ENCODE measurements around the gene CPT1B. TPM values are rescaled to one million over a fixed set of nuclear protein-coding genes. Genes with fewer than 3 reads are reported as not detected.
A peak's percentile ranks its signal among the peaks of the same experiment; 100 is the strongest.

The CPT1B gene
- total and polyA plus RNA-seq, 2 donors (not counting 3 experiments of a cell fraction or from before 2014, with no cell fraction given): 7.1 TPM

- FAIRE-seq (no peak), DNase-seq (ENCODE audit: low read depth, low spot score) (no peak)
- no peak overlapping the region for H3K4me2 ChIP-seq (ENCODE audit: insufficient read depth, low read length)
- H2AFZ ChIP-seq (ENCODE audit: low read depth, low read length): no peak overlapping the region
- no peak overlapping the region for H3K9ac ChIP-seq (replicated peaks; ENCODE audit: extremely low read depth, insufficient read depth, low read length)
- no peaks in the 10 kb centered on the region for H3K36me3 ChIP-seq (ENCODE audit: control insufficient read depth in 2 of 2, extremely low read depth in 1 of 2, insufficient read depth in 2 of 2, low read length in 2 of 2)
- H3K9me3 ChIP-seq (replicated peaks; ENCODE audit: control insufficient read depth, insufficient read depth, low read length): no peaks in the 10 kb centered on the region
- TF ChIP-seq FOS (IDR thresholded peaks at IDR 0.05; ENCODE audit: borderline replicate concordance, insufficient read depth, low read length) (no peak), EZH2 (IDR thresholded peaks at IDR 0.05; ENCODE audit: borderline replicate concordance, low read depth, low read length, severe bottlenecking) (peak; percentile 78), JUN (IDR thresholded peaks at IDR 0.05; ENCODE audit: borderline replicate concordance, insufficient read depth, insufficient read length, low read depth) (no peak), POLR2AphosphoS5 (IDR thresholded peaks at IDR 0.05; ENCODE audit: insufficient read depth, low read depth, low read length) (no peak), CTCF (IDR thresholded peaks at IDR 0.05; ENCODE audit: extremely low read depth in 1 of 2, insufficient read depth in 1 of 2, low read depth in 1 of 2, low read length in 2 of 2) (no peak), MAX (IDR thresholded peaks at IDR 0.05; ENCODE audit: insufficient read depth, insufficient read length) (no peak), POLR2A (IDR thresholded peaks at IDR 0.05; ENCODE audit: low read depth, low read length) (no peak)
- H3K79me2 ChIP-seq (ENCODE audit: control insufficient read depth, insufficient read depth, low read length): no peaks in the 10 kb centered on the region
- no peaks in the 10 kb centered on the region for H3K4me1 ChIP-seq (ENCODE audit: control insufficient read depth, extremely low read depth, insufficient read depth, low read length)
- intact Hi-C loops (cut with micrococcal nuclease) (no loop called here), dilution Hi-C loops (cut with MboI; ENCODE audit: extremely low pct_ligation_motif_present, low sequenced_read_pairs) (no loop called here)
- no TSS peak for BruUV-seq (replicated peaks)
- H3K9me1 ChIP-seq (replicated peaks; ENCODE audit: control insufficient read depth, extremely low read depth, insufficient read depth, low read length): no peaks in the 10 kb centered on the region
- no peaks in the 10 kb centered on the region for H4K20me1 ChIP-seq (replicated peaks; ENCODE audit: control insufficient read depth, extremely low read depth, insufficient read depth, low read length)
- ChIA-PET CTCF (interaction anchor here (0.7 to 2.3 kb wide), 4 partner anchors 12 to 71 kb away, joined by 3 to 9 read pairs (median 4); partner anchors contain the start of genes SCO2 and SYCE3), POLR2A (interaction anchor here (0.7 kb wide), 1 partner anchor 24 kb away, joined by 4 read pairs; no protein-coding TSS in a partner anchor)
- no peak overlapping the region for H3K27ac ChIP-seq (ENCODE audit: insufficient read depth, low read depth, low read length)
- no peak overlapping the region for H3K4me3 ChIP-seq (replicated peaks in 1 of 3; ENCODE audit: insufficient read depth in 1 of 3, low read depth in 1 of 3, low read length in 3 of 3)
- H3K27me3 ChIP-seq (ENCODE audit: control insufficient read depth in 2 of 2, insufficient read depth in 2 of 2, low read length in 2 of 2): peaks cover 27 to 43% of the 10 kb centered on the region in 2 experiments
Observed at GRCh38 chr22:50548040-50548920, 29.9 kb downstream of the CPT1B start.

Data from endothelial cell of umbilical vein (primary cell).